ENCODE results near the gene BBS9. TPM values are rescaled to one million over a fixed set of nuclear protein-coding genes. Genes with fewer than 3 reads are reported as not detected.

BBS9 gene
- total and polyA plus RNA-seq, 2 donors (not counting 3 experiments of a cell fraction or from before 2014, with no cell fraction given): 5.7 to 17.4 TPM

DNA sequence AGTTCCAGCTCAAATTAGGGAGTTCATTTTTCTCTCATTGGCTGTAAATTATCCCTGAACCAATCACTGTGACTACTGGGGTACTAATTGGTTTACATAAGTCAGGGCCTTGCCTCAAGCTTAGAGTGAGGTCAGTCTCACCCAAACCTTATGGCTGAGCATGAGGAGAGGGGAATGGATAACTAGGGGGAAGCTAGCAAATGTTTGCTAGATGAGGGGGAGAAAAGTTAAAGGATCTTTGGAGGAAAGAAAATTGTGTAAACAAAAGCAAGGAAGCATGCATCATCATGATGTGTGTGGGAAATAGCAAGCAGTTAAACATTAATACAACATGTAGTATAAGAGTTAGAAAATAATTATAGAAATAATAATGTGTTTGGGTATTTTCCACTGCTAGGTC, 121.9 kb downstream of the BBS9 start:
- no TSS peak for BruUV-seq (replicated peaks)
- CTCF ChIA-PET: interaction anchor here (0.8 to 2.0 kb wide), 3 partner anchors 9 to 681 kb away, joined by 4 to 8 read pairs (median 5); no protein-coding TSS in a partner anchor
- POLR2A ChIA-PET: no interaction called here

DNA sequence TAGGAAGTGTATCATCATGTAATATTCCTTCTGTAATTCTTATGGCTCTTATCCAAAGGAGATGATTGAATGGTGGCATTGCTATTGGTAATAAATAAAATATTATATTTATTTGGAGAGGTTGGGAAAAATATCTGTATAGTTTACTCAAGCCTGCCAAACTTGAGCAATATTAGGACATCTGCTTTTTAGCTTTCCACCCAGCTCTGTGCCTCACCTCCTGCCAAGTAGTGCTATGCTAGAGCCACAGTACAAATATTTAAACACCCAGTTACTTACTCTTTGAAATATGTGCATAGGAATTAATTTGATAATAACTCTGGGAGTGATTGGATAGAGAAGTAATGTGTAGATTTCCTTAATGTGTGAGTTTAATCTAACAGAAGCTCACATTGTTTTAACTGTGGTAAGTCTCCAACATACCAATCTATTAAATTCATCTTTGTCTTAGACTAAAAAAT, 129.2 kb downstream of the BBS9 start:
- dilution Hi-C loops (cut with MboI; ENCODE audit: extremely low pct_ligation_motif_present, low sequenced_read_pairs): no loop called here
- H3K9me3 ChIP-seq (replicated peaks; ENCODE audit: control insufficient read depth, insufficient read depth, low read length): no peaks in the 10 kb centered on the region
- TF ChIP-seq MYC (IDR thresholded peaks at IDR 0.05; ENCODE audit: low read depth, low read length): no peak
- H3K4me1 ChIP-seq (ENCODE audit: control insufficient read depth, extremely low read depth, insufficient read depth, low read length): no peaks in the 10 kb centered on the region
- no TSS peak for BruUV-seq (replicated peaks)
- H3K4me3 ChIP-seq (replicated peaks in 1 of 3; ENCODE audit: insufficient read depth in 1 of 3, low read depth in 1 of 3, low read length in 3 of 3): no peak overlapping the region
- POLR2A ChIA-PET: no interaction called here
- no peak overlapping the region for H3K9ac ChIP-seq (replicated peaks; ENCODE audit: extremely low read depth, insufficient read depth, low read length)
- H3K79me2 ChIP-seq (ENCODE audit: control insufficient read depth, insufficient read depth, low read length): no peaks in the 10 kb centered on the region
- CTCF ChIA-PET: interaction anchor here (2.7 kb wide), 1 partner anchor 674 kb away, joined by 6 read pairs; no protein-coding TSS in a partner anchor
- no peak overlapping the region for H2AFZ ChIP-seq (ENCODE audit: low read depth, low read length)
- H3K27ac ChIP-seq (ENCODE audit: insufficient read depth, low read depth, low read length): no peak overlapping the region
- H4K20me1 ChIP-seq (replicated peaks; ENCODE audit: control insufficient read depth, extremely low read depth, insufficient read depth, low read length): no peaks in the 10 kb centered on the region
- no peak for FAIRE-seq
- no peak for DNase-seq (ENCODE audit: low read depth, low spot score)
- H3K4me2 ChIP-seq (ENCODE audit: insufficient read depth, low read length): no peak overlapping the region
- no peaks in the 10 kb centered on the region for H3K36me3 ChIP-seq (ENCODE audit: control insufficient read depth in 2 of 2, extremely low read depth in 1 of 2, insufficient read depth in 2 of 2, low read length in 2 of 2)
- intact Hi-C loops (cut with micrococcal nuclease): no loop called here
- H3K27me3 ChIP-seq (ENCODE audit: control insufficient read depth in 2 of 2, insufficient read depth in 2 of 2, low read length in 2 of 2): no peaks in the 10 kb centered on the region
- H3K9me1 ChIP-seq (replicated peaks; ENCODE audit: control insufficient read depth, extremely low read depth, insufficient read depth, low read length): peaks cover 2% of the 10 kb centered on the region

More for the DNA sequence above, 121.9 kb downstream of the BBS9 start:
- Histone ChIP-seq H3K27ac (ENCODE audit: insufficient read depth, low read depth, low read length) (no peak overlapping the region), H3K9me1 (replicated peaks; ENCODE audit: control insufficient read depth, extremely low read depth, insufficient read depth, low read length) (no peaks in the 10 kb centered on the region), H3K9me3 (replicated peaks; ENCODE audit: control insufficient read depth, insufficient read depth, low read length) (no peaks in the 10 kb centered on the region), H4K20me1 (replicated peaks; ENCODE audit: control insufficient read depth, extremely low read depth, insufficient read depth, low read length) (no peaks in the 10 kb centered on the region), H3K4me3 (replicated peaks in 1 of 3; ENCODE audit: insufficient read depth in 1 of 3, low read depth in 1 of 3, low read length in 3 of 3) (no peak overlapping the region), H3K4me1 (ENCODE audit: control insufficient read depth, extremely low read depth, insufficient read depth, low read length) (no peaks in the 10 kb centered on the region), H3K27me3 (ENCODE audit: control insufficient read depth in 2 of 2, insufficient read depth in 2 of 2, low read length in 2 of 2) (no peaks in the 10 kb centered on the region), H3K79me2 (ENCODE audit: control insufficient read depth, insufficient read depth, low read length) (no peaks in the 10 kb centered on the region), H3K9ac (replicated peaks; ENCODE audit: extremely low read depth, insufficient read depth, low read length) (no peak overlapping the region), H3K4me2 (ENCODE audit: insufficient read depth, low read length) (no peak overlapping the region), H3K36me3 (ENCODE audit: control insufficient read depth in 2 of 2, extremely low read depth in 1 of 2, insufficient read depth in 2 of 2, low read length in 2 of 2) (no peaks in the 10 kb centered on the region), H2AFZ (ENCODE audit: low read depth, low read length) (no peak overlapping the region)
- FAIRE-seq (no peak), DNase-seq (ENCODE audit: low read depth, low spot score) (no peak)
- dilution Hi-C loops (cut with MboI; ENCODE audit: extremely low pct_ligation_motif_present, low sequenced_read_pairs) (no loop called here), intact Hi-C loops (cut with micrococcal nuclease) (no loop called here)
- TF ChIP-seq FOS (IDR thresholded peaks at IDR 0.05; ENCODE audit: borderline replicate concordance, insufficient read depth, low read length): no peak
- no peak for TF ChIP-seq MAX (IDR thresholded peaks at IDR 0.05; ENCODE audit: insufficient read depth, insufficient read length)
- TF ChIP-seq GATA2 (IDR thresholded peaks at IDR 0.05; ENCODE audit: insufficient read depth, insufficient read length, low read depth, low read length): no peak
- TF ChIP-seq POLR2AphosphoS5 (IDR thresholded peaks at IDR 0.05; ENCODE audit: insufficient read depth, low read depth, low read length): no peak
- TF ChIP-seq POLR2A (IDR thresholded peaks at IDR 0.05; ENCODE audit: low read depth, low read length): no peak
- no peak for TF ChIP-seq JUN (IDR thresholded peaks at IDR 0.05; ENCODE audit: borderline replicate concordance, insufficient read depth, insufficient read length, low read depth)

Measured in endothelial cell of umbilical vein (primary cell).